Stimulated activated CD4-positive, alpha-beta T cell treated with anti-CD3 and anti-CD28 coated beads, Interleukin-4, amount 100 ng/mL, for 1 hour (primary cell): ENCODE results near the gene SENP8.

ENCODE experiments used
- DNase-seq: peaks from one replicate; pipeline ENCODE4 v3.0.0-alpha.2; 2020

SENP8 gene

GRCh38 chr15:72176159-72176558 lies 58.0 kb downstream of the SENP8 start:
- DNase-seq = no peak

- no peak for DNase-seq
Observed at GRCh38 chr15:72176743-72177142, 58.5 kb downstream of the SENP8 start.

- no peak for DNase-seq
Observed at GRCh38 chr15:72178976-72179585, 60.9 kb downstream of the SENP8 start.

- no peak for DNase-seq
Observed at GRCh38 chr15:72179950-72180581, 61.9 kb downstream of the SENP8 start.

- no peak for DNase-seq
Observed at GRCh38 chr15:72180761-72181324, 62.6 kb downstream of the SENP8 start.

- DNase-seq = no peak
Observed at GRCh38 chr15:72182244-72182643, 64.0 kb downstream of the SENP8 start.

GRCh38 chr15:72182673-72183072 lies 64.5 kb downstream of the SENP8 start:
- DNase-seq = no peak

- no peak for DNase-seq
Observed at GRCh38 chr15:72183781-72184164, 65.6 kb downstream of the SENP8 start.

GRCh38 chr15:72184165-72184811 lies 66.1 kb downstream of the SENP8 start:
- no peak for DNase-seq

GRCh38 chr15:72189250-72189902 lies 71.2 kb downstream of the SENP8 start:
- no peak for DNase-seq

- no peak for DNase-seq
Observed at GRCh38 chr15:72192416-72192815, 74.2 kb downstream of the SENP8 start.
